ENCODE measurements around the gene SRRM1.
"Not testable (repeated sequence)": the region's sequence is repeated elsewhere in the genome, so short reads cannot be mapped to it uniquely, and the experiment has no call there.

Gene SRRM1

DNA sequence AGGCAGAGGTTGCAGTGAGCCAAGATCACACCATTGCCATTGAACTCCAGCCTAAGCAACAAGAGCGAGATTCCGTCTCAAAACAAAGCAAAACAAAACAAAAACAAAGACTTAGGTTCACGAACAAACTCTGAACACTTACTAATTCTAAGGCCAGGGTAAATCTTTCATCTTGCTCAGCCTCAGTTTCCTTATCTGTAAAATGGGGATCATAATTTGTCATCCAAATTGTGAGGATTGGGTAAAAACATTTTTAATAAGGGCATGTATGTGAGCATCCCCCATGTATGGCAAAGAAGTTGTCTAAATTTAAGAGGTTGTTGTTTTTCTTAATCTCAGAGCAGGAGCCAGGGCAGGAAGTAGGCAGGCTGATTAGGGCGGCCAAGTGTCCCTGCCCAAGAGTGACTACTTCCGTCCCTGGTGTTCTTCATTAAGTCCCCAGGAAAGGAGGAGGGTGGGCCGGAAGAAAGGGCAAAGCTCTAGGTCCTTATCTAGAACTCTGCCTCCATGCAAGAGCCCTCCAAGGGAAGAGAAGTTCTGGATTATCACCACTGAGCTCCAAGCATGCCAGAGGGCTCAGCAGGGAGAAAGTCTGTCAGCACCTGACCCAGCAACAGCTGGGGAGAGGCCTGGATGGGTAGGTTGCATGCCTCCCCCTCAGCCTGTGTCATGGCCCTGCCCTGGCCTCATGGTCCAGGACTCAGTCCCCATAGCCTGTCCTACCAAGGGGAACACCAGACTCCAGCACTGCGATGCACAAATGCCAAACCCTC lies 52.3 kb downstream of the SRRM1 start:
- DNase-seq, result no peak

DNA sequence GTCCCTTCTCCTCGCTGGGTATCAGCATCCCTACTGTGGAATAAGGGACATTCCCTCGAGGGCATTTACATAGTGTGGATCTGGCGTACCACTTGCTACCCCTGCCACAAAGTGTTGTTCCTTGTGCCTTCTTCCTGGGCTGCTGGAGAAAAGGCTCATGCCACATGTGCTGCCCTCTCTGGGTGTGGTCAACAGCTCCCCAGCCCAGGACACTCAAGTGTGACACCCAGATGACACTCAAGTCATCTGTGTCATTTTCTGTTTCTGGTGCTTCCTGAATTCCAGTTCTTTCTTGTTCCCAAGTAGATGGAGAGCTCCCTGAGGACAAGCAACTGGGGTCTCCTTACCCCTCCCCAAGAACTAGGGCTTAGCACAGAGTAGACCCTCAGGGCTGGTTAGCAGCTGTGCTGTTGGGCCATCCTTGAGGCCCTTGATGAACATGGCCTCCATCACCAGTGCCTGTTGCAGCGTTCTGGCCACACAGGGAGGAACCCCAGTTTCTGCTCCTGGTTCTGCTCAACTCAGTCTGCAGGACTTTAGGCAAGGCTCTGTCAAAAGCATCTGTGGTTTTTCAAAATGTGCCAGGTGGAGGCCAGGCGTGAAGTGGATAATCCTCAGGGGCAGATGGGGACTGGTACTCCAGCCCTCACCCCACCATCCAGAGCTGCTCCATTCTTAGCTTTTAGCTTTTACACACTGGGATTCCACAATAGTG lies 53.1 kb downstream of the SRRM1 start:
- no peak for DNase-seq

DNA sequence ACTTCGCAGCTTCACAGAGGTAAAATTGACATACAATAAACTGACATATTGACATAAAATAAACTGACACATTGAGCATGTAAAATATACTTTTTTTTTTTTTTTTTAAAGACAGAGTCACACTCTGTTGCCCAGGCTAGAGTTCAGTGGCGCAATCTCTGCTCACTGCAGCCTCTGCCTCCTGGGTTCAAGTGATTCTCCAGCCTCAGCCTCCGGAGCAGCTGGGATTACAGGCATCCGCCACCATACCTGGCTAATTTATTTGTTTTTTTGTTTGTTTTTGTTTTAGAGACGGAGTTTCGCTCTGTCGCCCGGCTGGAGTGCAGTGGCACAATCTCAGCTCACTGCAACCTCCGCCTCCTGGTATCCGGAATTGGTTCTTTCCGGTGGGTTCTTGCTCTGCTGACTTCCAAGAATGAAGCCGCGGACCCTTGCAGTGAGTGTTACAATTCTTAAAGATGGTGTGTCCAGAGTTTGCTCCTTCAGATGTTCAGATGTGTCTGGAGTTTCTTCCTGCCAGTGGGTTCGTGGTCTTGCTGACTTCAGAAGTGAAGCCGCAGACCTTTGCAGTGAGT lies 53.7 kb downstream of the SRRM1 start:
- DNase-seq, result no peak

DNA sequence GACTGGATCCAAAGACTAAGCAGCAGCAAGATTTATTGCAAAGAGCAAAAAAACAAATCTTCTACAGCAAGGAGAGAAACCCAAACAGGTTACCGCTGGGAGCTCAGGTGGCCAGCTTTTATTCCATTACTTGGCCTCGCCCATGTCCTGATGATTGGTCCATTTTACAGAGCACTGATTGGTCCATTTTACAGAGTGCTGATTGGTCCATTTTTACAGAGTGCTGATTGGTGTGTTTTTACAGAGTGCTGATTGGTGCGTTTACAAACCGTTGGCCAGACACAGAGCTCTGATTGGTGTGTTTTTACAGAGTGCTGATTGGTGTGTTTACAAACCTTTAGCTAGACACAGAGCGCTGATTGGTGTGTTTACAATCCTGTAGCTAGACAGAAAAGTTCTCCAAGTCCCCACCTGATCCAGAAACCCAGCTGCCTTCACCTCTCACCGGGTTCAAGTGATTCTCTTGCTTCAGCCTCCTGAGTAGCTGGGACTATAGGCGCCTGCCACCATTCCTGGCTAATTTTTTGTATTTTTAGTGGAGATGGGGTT lies 54.4 kb downstream of the SRRM1 start:
- not testable (repeated sequence) for DNase-seq

DNA sequence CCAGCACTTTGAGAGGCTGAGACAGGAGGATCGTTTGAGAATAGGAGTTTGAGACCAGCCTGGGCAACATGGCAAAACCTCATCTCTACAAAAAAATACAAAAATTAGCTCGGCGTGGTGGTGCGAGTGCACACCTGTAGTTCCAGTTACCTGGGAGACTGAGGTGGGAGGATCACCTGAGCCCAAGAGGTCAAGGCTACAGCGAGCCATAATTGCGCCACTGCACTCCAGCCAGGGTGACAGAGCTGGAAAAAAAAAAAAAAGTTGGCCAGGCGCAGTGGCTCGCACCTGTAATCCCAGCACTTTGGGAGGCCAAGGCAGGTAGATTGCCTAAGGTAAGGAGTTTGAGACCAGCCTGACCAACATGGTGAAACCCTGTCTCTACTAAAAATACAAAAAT lies 55.2 kb downstream of the SRRM1 start:
- DNase-seq, result not testable (repeated sequence)

DNA sequence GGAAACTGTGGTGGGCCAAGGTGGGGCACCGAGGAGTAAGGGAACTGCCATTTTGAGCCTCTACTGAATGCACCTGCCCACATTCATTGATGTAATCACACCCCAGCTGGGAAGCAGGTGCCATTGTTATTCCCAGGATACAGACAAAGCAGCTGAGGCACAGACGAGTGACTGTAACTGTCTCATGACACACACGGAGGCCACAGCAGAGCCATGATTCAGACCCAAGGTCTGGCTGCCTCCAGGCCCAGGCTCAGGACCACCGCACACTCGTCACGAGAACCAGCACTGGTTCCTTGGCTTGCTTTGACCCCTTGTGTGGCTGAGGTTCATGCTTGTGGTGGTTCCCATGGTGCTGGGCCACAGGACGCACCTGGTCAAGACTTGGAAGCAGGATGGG lies 56.5 kb downstream of the SRRM1 start:
- no peak for DNase-seq

DNA sequence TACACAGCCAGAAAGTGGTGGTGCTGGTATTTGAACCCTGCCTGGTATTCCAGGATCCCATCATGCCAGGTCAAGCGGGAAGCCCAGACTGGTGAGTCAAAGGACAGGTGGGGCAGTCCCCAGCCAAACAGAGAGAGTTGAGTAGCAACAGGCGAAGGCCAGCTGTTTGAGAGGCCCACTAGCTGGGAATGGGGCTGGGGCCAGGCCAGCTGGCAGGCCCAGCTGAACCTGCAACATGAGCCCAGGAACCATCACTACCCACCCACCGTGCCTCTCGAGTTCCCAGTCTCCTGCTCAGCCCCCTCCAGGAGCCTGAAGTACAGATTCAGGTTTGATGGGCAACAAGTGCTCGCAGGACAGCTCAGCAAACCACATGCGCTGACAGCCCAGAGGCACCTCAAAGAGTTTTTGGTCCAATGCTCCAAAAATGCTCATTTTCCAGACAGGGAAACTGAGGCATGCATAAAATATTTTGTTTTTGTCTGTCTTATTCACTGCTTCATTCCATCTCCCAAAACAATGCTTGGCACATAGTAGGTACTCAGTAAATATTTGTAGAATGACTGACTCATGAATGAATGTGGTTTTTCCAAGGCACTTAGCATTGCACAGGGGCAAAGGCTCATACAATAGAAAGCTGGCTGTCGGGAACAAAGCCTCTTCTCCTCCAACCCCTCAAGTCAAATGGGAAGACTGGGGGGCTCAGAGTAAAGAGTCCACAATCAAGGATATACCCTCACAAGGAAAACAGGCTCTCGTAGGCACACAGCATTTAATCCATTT lies 59.6 kb downstream of the SRRM1 start:
- DNase-seq, result no peak

DNA sequence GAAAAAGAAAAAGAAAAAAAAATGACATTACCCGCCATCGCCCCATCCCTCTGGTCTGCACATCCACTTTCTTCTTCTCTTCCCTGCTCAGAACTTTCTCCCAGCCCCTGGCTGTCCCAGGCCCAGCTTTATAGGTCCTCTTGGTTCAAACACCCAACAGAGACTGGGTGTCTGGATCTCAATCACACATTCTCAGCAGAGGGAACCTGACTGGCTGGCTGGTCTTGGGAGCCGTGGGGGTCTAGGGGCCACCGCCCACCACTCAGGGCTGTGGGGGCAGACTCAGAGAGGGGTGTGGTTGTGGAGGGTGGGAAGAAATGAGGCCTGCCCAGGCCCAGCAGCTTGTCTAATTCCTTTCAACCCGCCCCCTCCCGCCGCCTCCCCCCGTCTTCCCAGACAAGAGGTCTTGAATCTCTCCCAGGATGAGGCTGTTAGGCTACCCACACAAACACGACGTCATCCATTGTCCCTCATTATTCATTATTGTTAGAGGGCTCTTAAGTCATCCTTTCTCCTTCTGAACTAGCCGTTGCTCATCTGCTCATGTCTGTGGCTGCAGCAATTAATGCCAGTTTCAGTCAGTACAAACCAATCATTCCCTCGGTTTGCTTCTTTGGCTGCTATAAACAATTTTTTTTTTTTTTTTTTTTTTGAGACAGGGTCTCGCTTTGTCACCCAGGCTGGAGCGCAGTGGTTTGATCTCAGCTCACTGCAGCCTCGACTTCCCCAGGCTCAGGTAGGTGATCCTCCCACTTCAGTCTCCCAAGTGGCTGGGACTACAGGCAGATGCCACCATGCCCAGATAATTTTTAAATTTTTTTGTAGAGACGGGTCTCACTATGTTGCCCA lies 61.5 kb downstream of the SRRM1 start:
- no peak for DNase-seq

DNA sequence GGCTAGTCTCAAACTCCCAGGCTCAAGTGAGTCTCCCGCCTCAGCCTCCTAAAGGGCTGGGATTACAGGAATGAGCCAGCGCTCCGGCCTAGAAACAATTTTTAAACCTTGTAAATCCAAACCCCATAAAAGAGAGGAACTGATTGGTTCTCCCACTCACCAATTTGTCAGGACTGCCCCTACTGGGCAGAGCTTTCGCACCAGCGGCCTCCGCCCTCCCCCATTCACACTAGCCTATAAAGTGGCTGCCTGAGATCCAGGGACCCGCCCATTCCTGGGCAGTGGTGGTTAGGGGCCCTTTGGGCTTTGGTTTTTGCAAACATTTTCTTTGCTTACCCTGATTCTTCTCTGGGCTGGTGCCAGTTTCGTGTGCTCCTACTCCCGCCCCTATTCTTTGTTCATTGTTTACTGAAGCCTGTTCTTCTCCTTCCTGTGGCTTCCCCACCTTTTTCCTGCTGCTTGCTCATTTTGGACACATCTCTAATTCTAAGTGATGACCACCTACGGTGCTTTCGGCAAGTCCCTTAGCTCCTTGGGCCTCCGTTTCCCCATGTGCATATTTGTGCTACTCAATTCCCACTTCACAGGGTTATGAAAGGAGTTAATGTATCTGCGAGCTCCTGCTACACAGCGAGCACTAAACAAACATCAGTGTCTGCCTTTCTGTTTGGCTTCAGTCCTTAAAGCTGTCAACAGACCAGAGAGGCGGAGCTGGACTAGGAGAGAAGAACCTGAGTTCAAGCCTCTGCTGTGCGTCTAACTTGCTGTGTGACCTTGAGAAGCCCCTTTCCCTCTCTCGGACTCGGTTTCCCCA lies 62.4 kb downstream of the SRRM1 start:
- peak in 2 of 6 experiments; percentile 4 to 9 for DNase-seq

DNA sequence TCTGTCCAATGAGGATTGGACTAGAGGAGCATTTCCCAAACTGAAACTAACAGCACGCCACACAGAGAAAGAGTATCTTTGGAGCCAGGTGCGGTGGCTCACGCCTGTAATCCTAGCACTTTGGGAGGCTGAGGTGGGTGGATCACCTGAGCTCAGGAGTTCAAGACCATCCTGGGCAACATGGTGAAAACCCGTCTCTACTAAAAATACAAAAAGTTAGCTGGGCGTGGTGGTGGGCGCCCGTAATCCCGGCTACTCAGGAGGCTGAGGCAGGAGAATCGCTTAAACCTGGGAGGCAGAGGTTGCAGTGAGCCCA lies 62.9 kb downstream of the SRRM1 start:
- not testable (repeated sequence) for DNase-seq

DNA sequence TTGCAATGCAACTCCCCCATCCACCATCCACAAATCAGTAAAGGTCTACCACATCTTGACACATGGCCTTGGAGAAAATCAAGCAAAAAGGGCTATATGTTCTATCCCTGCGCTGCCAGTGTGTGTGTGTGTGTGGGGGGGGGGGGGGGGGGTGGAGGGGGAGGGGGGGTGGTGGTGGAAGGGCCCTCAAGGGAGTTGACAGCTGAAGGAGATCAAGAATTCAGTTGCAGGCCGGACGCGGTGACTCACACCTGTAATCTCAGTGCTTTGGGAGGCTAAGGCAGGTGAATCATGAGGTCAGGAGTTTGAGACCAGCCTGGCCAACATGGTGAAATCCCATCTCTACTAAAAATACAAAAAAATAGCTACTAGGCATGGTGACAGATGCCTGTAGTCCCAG lies 64.6 kb downstream of the SRRM1 start:
- no peak for DNase-seq

DNA sequence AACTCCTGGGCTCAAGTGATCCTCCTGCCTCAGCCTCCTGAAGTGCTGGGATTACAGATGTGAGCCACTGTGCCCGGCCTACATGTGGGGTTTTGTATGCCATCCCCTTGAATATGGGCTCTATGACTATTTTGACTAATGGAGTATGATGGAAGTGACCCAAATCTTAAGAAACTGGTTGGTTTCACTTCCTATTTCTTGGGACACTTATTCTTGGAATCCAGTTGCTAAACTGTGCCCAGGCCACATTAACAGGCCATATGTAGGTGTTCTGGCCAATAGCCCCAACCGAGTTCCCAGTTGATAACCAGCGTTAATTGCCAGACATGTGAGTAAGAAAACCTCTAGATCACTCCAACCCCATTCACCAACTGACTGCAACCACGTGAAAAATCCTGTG lies 65.8 kb downstream of the SRRM1 start:
- no peak for DNase-seq

DNA sequence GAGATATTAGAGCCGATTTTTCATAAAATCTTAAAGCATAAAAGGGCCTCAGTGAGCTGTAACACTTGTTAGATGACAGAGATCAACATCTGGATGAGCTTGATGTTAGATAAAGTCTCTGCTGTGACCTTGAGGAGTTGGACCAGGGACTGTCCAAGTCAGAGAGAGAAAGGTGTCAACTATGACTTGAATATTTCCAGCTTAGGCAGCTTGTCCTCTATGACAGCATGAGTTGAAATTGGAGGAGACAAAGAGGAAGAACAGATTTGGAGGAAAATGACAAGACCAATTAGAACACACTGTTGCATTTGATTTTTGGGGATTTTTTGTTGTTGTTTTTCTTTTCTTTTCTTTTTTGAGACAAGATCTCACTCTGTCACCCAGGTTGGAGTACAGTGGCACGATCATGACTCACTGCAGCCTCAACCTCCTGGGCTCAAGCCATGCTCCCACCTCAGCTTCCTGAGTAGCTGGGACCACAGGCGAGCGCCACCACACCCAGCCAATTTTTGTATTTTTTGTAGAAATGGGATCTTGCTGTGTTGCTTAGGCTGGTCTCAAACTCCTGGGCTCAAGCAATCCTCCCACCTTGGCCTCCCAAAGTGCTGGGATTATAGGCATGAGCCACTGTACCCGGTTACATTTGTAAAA lies 66.8 kb downstream of the SRRM1 start:
- DNase-seq, result no peak

DNA sequence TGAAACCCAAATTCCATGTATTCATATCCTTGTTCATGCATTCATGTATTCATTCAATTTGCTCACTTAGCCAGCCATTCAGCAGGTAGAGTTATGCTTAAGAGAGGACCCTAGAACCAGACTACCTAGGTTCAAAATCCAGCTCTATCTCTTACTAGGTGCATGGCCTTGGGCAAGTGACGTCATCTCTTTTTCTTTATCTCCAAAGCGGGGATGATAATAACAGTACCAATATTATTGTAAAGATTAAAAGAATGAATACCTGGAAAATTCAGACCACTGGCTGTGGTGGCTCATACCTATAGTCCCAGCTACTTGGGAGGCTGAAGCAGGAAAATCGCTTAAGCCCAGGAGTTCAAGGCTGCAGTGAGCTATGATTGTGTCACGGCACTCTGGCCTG lies 68.2 kb downstream of the SRRM1 start:
- no peak for DNase-seq

DNA sequence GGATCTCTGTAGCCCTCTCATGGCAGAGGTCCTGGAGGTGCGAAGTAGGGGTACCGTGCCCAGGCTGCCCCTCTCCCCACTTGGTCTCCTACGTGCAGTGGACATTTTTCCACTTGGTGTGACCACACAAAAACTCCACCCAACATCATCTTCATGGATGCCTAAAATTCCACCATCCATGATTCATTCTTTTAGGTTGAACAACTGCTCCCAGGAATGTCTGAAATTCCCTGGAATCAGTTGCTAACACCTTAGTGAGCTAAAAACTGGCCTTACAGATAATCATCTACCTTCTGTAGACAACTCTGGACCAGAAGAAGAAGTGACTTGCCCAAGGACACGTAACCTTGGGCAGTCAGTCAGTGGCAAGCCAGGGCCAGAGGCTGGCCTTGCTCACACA lies 70.1 kb downstream of the SRRM1 start:
- DNase-seq, result no peak

DNA sequence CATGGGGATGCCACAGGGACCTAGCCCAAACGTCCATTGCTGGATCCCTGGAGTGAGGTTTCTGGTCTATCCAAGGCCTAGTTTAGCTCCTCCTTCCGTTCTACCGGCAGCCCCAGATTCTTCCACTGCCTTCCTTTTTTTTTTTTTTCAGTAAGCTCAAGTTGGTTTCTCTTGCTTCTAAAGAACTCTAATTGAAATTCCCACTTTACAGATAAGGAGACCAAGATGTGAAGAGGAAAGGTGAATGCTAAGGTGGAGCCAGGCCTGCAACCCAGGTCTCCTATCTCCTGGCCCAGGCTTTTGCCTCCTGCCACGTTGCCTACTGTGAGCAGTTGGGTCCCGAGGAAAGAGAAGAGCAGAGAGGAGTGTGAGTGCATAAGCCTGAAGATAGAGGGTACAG lies 70.6 kb downstream of the SRRM1 start:
- no peak for DNase-seq

DNA sequence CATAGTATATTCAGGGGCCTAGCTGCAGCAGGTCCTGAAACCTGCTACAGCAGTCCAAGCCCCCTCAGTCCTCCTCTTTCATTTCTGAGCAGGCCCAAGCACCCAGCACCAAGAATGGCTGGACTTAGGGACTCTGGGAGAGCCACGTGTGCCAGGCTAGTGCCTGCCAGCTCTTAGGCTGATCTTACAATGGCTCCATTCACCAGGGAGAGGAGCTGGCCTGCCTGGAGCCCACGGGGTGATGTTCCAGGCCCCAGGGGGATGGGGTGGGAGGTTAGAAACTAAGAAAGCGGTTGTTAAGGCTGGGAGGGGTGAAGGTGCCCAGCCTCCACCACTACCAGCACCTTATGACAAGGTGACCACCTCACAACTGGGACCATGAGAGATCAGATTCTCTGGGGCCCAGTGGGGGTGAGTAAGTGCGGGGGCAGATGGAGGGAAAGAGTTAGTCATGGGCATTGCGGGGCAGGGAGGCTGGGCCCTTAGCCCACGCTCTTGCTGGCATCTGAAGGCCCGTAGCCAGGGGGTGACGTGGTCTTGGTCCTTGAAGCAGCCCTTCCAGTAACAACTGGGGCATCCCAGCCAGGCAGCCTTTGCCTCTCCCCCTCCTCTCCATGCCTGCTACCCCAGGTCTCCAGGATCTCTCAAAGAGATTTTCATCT lies 71.9 kb downstream of the SRRM1 start:
- no peak for DNase-seq

DNA sequence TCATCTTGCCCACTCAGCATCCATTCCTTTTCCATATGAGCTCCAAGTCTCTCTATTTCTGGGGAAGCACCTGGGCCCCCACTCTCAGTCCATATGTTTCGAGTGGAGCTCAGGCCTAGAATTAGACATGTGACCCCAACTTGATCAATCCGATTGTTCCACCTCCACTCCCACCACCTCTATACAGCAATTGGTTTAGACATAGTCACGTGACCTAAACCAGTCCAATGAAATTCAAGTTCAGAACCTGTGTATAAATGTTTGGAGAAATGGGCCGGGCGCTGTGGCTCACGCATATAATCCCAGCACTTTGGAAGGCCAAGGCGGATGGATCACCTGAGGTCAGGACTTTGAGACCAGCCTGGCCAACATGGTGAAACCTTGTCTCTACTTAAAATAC lies 72.6 kb downstream of the SRRM1 start:
- DNase-seq, result no peak

DNA sequence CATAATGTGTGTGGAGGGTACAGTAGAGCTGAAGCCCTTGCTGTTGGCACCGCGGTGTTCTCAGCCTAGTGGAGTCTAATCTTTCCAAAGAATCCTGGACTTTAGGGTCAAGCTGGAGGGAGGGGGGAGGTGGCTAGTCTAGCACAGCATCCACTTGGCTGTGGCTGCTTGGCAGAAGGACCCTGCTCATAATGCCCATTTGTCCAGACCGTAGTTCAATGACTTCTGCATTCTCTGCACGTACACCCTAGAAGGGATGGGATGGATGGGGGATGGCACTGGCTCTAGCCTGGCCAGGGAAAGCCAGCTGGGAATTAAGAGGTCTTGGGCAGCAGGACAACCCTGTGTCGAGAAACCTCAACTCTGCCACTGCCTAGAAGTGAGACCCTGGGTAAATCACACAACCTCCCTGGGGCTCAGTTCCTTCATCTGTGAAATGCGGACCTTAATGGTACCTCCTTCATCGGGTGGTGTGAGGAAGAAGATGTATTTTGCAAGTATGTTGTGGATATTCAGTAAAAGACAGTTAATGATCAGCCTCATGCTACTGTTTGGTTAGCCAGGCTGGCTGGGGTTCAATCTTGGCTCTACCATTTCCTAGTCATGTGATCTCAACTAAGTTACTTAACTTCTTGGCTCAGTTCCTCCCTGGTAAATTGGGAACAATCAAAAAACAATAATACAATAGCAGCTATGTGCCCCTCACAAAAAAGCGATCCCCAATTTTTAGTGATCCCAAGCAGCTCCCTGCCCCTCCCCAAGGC lies 75.0 kb downstream of the SRRM1 start:
- no peak for DNase-seq

DNA sequence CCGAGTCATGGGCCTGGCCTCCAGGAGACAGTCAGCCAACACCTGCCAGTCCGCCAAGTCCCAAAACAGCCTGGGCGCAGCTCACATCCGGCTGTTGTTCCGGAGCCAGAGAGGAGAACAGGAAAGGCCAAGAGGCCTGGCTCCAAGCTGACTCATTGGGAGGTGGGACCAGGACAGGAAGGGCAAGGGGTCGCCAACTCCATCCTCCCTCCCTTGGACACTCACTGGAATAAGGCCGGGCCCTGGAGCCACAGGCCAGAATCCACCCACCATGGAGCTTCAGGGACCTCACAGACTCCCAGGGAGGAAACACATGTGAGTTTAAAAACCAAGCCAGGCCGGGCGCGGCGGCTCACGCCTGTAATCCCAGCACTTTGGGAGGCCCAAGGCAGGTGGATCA lies 77.0 kb downstream of the SRRM1 start:
- no peak for DNase-seq

Measured in stimulated activated naive CD4-positive, alpha-beta T cell (primary cell).